Natural killer cell treated with Interleukin-12 subunit alpha and Interleukin-12 subunit beta and Interleukin-15 and Interleukin-18, amount 100 ng/mL, for 72 hours (primary cell): ENCODE results near the gene PARL. TPM values are rescaled to one million over a fixed set of nuclear protein-coding genes. Genes with fewer than 3 reads are reported as not detected.

Experiments used
- ATAC-seq, 2 donors: fragments of 150-1000 bp; cut with Tn5 transposase in 1 of 2; sonication (Bioruptor Pico), chemical (Tn5 transposase) in 1 of 2; 2 replicates each; pipeline ENCODE4 v1.10.0; 2021
- DNase-seq: peaks from one replicate; pipeline ENCODE4 v3.0.0; 2022; ENCODE audit warnings: low spot score
- H3K27ac Mint-ChIP-seq, 2 donors: 1 replicate in 1 of 2; 2 replicates in 1 of 2; pipeline ENCODE4 v1.8.0; 2022; ENCODE audit warnings: mixed read lengths in 2 of 2, mild to moderate bottlenecking in 1 of 2, moderate library complexity in 1 of 2
- H3K27me3 Mint-ChIP-seq, 2 donors: 1 replicate in 1 of 2; 2 replicates in 1 of 2; pipeline ENCODE4 v1.8.0; 2022; ENCODE audit warnings: mixed read lengths in 2 of 2
- H3K36me3 Mint-ChIP-seq: one replicate; pipeline ENCODE4 v1.8.0; 2022; ENCODE audit warnings: mixed read lengths
- H3K4me1 Mint-ChIP-seq, 2 donors: 1 replicate in 1 of 2; 2 replicates in 1 of 2; pipeline ENCODE4 v1.8.0; 2022; ENCODE audit warnings: low read depth in 2 of 2, mixed read lengths in 2 of 2, mild to moderate bottlenecking in 1 of 2
- H3K4me3 Mint-ChIP-seq: one replicate; pipeline ENCODE4 v1.8.0; 2022; ENCODE audit warnings: mixed read lengths
- H3K9me3 Mint-ChIP-seq: 2 replicates; pipeline ENCODE4 v1.8.0; 2022; ENCODE audit warnings: mixed read lengths
- total RNA-seq, 2 donors: library from RNA; stranded (reverse); gene quantifications; one replicate each; pipeline ENCODE4 v1.2.3, GENCODE V29; 2022

The PARL gene, protein sequence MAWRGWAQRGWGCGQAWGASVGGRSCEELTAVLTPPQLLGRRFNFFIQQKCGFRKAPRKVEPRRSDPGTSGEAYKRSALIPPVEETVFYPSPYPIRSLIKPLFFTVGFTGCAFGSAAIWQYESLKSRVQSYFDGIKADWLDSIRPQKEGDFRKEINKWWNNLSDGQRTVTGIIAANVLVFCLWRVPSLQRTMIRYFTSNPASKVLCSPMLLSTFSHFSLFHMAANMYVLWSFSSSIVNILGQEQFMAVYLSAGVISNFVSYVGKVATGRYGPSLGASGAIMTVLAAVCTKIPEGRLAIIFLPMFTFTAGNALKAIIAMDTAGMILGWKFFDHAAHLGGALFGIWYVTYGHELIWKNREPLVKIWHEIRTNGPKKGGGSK
- 10 to 100 TPM; 79.3 to 98.7 TPM for total RNA-seq

DNA sequence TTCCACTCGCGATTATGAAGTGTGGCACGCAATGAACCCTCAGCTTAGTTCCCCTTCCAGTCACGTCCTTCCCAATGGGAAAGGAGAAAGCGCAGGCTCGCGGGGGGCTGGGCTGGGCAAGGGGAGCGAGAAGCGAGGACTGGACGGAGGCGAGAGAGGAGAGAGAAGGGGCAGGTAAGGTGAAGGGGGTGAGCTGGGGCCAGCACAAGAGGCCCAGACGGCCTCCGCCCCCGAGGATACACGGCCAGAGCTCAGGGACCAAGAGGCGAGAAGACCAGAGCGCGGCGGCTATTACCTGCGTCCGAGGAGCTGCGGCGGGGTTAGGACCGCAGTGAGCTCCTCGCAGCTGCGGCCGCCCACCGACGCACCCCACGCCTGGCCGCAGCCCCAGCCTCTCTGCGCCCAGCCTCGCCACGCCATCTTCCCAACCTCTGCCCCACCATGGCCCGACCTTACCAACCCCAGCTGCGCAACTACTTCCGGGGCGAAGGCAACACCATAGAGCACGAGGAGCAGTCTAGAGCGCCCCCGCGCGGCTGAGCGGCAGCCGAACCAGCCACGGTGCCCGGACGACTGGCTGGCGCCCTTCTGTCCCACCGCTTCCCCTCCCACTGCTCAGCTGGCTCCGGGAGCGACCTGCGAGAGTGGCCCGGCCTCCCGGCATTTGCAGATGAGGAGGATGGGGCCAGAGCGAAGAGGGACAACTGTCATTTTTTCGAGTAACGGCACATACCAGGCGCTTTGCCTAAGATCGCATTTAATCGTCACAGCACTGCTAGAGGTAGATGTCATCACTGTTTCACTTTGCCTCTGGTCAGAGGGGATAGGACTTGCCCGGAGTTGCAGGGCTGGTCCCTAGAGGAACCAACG lies at the start of gene PARL:
Gene PARL, minus strand, starts transcription at position 454 of the 870 bp plus-strand sequence. Its CDS starts 34 bp downstream, at position 420.
- Mint-ChIP-seq H3K36me3 (no peaks in the 10 kb centered on the region), H3K4me3 (peak within 1 kb of the TSS; percentile 91), H3K27ac (peak within 1 kb of the TSS; percentile 83 to 90), H3K27me3 (peaks cover 3% of the 10 kb centered on the region in 2 donors), H3K4me1 (peaks cover 23 to 29% of the 10 kb centered on the region in 2 donors), H3K9me3 (no peaks in the 10 kb centered on the region)
- DNase-seq = peak; percentile 96
- peak; percentile 100 for ATAC-seq

DNA sequence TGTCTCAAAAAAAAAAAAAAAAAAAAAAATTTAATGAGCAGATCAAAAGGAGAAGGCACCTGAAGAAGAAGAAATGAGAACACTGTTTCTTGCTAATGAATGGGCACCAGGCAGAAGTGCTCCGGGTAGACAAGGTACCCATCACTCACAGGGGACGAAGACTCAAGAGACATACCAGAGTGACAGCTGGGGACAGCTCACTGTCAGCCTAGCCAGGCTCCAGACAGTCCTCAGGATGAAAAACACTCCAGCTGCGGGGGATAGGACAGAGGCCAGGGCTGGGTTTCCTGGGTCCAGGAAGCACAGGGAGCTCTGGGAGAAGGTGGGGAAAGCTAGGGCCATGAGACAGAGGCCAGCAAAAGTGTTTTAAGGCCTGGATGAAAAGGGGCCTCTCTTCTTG lies 48.5 kb upstream of the PARL start:
- no peaks in the 10 kb centered on the region for H3K27me3 Mint-ChIP-seq
- no peak overlapping the region for H3K4me3 Mint-ChIP-seq
- DNase-seq = no peak
- H3K27ac Mint-ChIP-seq = no peak overlapping the region
- H3K4me1 Mint-ChIP-seq = no peaks in the 10 kb centered on the region
- no peaks in the 10 kb centered on the region for H3K9me3 Mint-ChIP-seq
- H3K36me3 Mint-ChIP-seq = peaks cover 4% of the 10 kb centered on the region
- no peak for ATAC-seq

- ATAC-seq (no peak), DNase-seq (no peak)
- H3K4me1 Mint-ChIP-seq = no peaks in the 10 kb centered on the region
- H3K9me3 Mint-ChIP-seq = no peaks in the 10 kb centered on the region
- no peak overlapping the region for H3K4me3 Mint-ChIP-seq
- no peak overlapping the region for H3K27ac Mint-ChIP-seq
- no peaks in the 10 kb centered on the region for H3K27me3 Mint-ChIP-seq
- peaks cover 4% of the 10 kb centered on the region for H3K36me3 Mint-ChIP-seq
These were observed 47.2 kb upstream of the PARL start for GRCh38 chr3:183931881-183932280.

DNA sequence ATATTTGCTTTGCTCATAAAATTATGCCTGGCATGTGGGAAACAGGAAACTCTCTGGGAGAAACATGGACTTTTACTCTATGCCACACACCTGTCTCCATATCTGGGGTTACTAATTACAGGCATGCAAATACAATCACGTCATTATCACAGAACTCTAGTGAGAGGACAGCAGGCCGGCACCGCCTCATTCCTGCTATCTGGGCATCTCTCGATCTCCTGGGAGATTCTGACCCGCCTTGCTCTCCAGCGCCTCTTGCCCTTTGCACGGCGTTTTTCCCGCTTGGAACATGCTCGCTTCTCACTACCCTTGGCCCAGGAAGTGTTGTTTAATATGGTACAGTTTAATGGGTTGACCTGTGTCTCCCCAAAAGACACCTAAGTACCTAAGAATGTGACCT lies 45.4 kb upstream of the PARL start:
- Mint-ChIP-seq H3K4me3 (no peak overlapping the region), H3K4me1 (no peaks in the 10 kb centered on the region), H3K9me3 (no peaks in the 10 kb centered on the region)

GRCh38 chr3:183927059-183927458 lies 42.4 kb upstream of the PARL start:
- H3K27me3 Mint-ChIP-seq = no peaks in the 10 kb centered on the region
- ATAC-seq = no peak
- peaks cover 10% of the 10 kb centered on the region for H3K36me3 Mint-ChIP-seq

More for the DNA sequence above, 45.4 kb upstream of the PARL start:
- no peaks in the 10 kb centered on the region for H3K27me3 Mint-ChIP-seq
- no peak overlapping the region for H3K27ac Mint-ChIP-seq
- no peak for DNase-seq
- ATAC-seq = no peak
- H3K36me3 Mint-ChIP-seq = peaks cover 4% of the 10 kb centered on the region

GRCh38 chr3:183924956-183925355 lies 40.3 kb upstream of the PARL start:
- no peaks in the 10 kb centered on the region for H3K27me3 Mint-ChIP-seq
- H3K9me3 Mint-ChIP-seq = no peaks in the 10 kb centered on the region
- no peaks in the 10 kb centered on the region for H3K4me1 Mint-ChIP-seq
- no peak for ATAC-seq
- H3K36me3 Mint-ChIP-seq = peaks cover 7% of the 10 kb centered on the region
- no peak overlapping the region for H3K4me3 Mint-ChIP-seq
- DNase-seq = no peak
- H3K27ac Mint-ChIP-seq = no peak overlapping the region

More at GRCh38 chr3:183927059-183927458, 42.4 kb upstream of the PARL start:
- H3K4me1 Mint-ChIP-seq = no peaks in the 10 kb centered on the region
- H3K27ac Mint-ChIP-seq = no peak overlapping the region
- no peaks in the 10 kb centered on the region for H3K9me3 Mint-ChIP-seq
- DNase-seq = no peak
- no peak overlapping the region for H3K4me3 Mint-ChIP-seq

DNA sequence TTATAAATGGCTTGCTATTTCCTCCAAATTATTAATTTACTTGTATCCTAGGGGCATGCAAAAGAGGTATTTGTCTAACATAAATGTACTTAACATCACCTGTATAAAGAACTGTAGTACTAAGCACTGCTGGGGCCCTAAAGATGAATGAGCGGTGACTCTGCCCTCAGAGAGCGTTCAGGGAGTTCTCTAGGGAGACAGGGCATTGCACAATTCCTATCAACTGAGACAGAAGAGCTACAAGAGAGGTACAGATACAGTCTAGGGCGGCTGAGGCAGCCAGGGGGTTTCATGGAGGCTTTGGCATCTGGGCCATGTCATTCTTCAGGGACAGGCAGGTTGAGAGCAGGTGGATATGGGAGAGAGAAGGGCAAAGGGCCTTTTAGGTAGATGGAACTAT lies 39.9 kb upstream of the PARL start:
- H3K4me3 Mint-ChIP-seq = no peak overlapping the region
- H3K4me1 Mint-ChIP-seq = no peaks in the 10 kb centered on the region
- H3K27ac Mint-ChIP-seq = no peak overlapping the region
- H3K9me3 Mint-ChIP-seq = no peaks in the 10 kb centered on the region
- ATAC-seq (no peak), DNase-seq (no peak)
- H3K36me3 Mint-ChIP-seq = peaks cover 7% of the 10 kb centered on the region
- H3K27me3 Mint-ChIP-seq = no peaks in the 10 kb centered on the region

DNA sequence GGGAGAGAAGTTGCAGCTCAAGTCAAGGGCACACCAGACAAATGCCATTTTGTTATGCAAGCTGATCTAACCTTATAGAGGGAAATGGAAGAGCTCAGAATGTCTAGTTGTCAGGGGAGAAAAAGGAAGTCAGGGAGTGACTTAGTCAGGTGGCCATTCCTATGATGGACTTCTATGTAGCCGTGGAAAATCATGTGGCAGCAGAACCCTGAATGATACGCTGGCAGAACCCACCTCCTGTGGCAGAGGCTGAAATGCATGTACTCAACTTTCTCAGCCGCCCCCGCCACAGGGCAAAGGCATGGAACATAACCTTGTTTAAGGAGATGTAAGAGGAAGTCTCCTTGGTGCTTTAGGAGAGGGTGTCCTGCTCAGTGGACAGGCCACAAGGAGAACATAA lies 37.7 kb upstream of the PARL start:
- H3K27ac Mint-ChIP-seq = no peak overlapping the region
- no peaks in the 10 kb centered on the region for H3K27me3 Mint-ChIP-seq
- no peak for ATAC-seq
- H3K36me3 Mint-ChIP-seq = peaks cover 7% of the 10 kb centered on the region
- no peaks in the 10 kb centered on the region for H3K4me1 Mint-ChIP-seq
- DNase-seq = no peak
- no peaks in the 10 kb centered on the region for H3K9me3 Mint-ChIP-seq
- no peak overlapping the region for H3K4me3 Mint-ChIP-seq

- Mint-ChIP-seq H3K4me3 (no peak overlapping the region), H3K27me3 (no peaks in the 10 kb centered on the region), H3K4me1 (no peaks in the 10 kb centered on the region), H3K27ac (no peak overlapping the region), H3K36me3 (peaks cover 7% of the 10 kb centered on the region), H3K9me3 (no peaks in the 10 kb centered on the region)
- ATAC-seq (no peak), DNase-seq (no peak)
These were observed 36.4 kb upstream of the PARL start for GRCh38 chr3:183921096-183921495.

GRCh38 chr3:183920416-183920815 lies 35.7 kb upstream of the PARL start:
- ATAC-seq (no peak), DNase-seq (no peak)
- no peaks in the 10 kb centered on the region for H3K27me3 Mint-ChIP-seq
- no peaks in the 10 kb centered on the region for H3K4me1 Mint-ChIP-seq
- no peaks in the 10 kb centered on the region for H3K9me3 Mint-ChIP-seq
- peaks cover 7% of the 10 kb centered on the region for H3K36me3 Mint-ChIP-seq
- no peak overlapping the region for H3K4me3 Mint-ChIP-seq
- no peak overlapping the region for H3K27ac Mint-ChIP-seq

DNA sequence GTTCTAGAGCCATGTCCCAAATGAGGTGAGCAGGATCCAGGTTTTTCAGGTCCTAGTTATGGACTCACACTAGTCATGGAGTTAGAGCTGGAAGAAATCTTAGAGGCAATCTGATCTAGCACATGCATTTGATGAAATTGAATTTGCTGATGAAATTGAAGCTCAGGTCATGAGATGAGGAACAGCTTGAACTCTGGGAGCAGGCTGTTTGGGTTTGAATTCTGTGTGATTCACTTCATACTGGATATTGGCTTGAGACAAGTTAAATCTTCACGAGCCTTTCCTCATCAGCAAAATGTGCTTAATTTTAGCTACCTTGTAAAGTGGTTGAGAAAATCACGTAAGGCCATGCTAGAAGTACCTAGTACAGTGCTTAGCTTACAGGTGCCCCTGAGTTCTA lies 33.5 kb upstream of the PARL start:
- Mint-ChIP-seq H3K9me3 (no peaks in the 10 kb centered on the region), H3K4me1 (no peaks in the 10 kb centered on the region), H3K27ac (no peak overlapping the region), H3K36me3 (no peaks in the 10 kb centered on the region), H3K27me3 (no peaks in the 10 kb centered on the region), H3K4me3 (no peak overlapping the region)
- ATAC-seq (no peak), DNase-seq (no peak)

DNA sequence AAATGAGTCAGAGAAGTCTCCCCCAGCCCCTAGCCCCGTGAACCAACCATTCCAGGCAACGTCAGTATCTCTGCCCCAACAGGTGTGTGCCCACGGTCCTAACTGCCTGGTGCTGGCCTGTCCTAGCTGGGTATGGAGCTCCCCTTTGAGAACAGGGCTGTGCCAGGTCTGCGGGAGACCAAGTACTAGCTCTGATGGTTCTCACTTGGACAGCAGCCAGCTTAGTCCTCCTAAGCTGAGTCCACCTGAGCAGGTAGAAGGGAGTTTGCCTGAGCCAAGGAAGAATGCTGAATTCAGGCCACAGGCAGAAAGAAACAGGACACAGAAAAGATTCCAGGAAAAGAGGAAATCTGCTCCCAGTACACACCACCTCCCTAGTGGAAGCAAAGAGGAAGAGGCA lies 33.1 kb upstream of the PARL start:
- no peak for ATAC-seq
- Mint-ChIP-seq H3K4me3 (no peak overlapping the region), H3K4me1 (no peaks in the 10 kb centered on the region), H3K9me3 (no peaks in the 10 kb centered on the region), H3K36me3 (no peaks in the 10 kb centered on the region), H3K27ac (no peak overlapping the region), H3K27me3 (no peaks in the 10 kb centered on the region)
- no peak for DNase-seq

DNA sequence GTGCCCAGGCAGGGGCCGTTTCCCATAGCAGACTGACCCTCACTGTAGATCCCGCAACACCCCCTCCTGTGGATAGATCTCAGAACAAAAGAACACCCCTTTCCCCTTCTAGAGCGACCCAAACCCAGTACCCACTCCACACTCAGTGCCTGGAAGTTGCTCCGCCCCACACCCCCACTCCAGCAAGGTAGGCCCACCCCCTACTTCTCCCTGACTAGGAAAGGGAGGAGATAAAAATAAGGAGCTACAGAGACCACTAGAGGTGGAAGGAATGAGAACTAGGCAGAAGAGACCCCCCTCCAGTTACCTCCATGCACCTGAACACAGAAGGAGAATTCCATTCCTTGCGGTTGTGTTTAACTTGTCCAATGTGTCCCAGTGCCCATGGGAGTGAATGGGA lies 30.2 kb upstream of the PARL start:
- DNase-seq (no peak), ATAC-seq (no peak)
- H3K27me3 Mint-ChIP-seq = peaks cover 4 to 8% of the 10 kb centered on the region in 2 donors
- no peaks in the 10 kb centered on the region for H3K4me1 Mint-ChIP-seq
- H3K36me3 Mint-ChIP-seq = no peaks in the 10 kb centered on the region
- H3K27ac Mint-ChIP-seq = no peak overlapping the region
- no peaks in the 10 kb centered on the region for H3K9me3 Mint-ChIP-seq
- no peak overlapping the region for H3K4me3 Mint-ChIP-seq

DNA sequence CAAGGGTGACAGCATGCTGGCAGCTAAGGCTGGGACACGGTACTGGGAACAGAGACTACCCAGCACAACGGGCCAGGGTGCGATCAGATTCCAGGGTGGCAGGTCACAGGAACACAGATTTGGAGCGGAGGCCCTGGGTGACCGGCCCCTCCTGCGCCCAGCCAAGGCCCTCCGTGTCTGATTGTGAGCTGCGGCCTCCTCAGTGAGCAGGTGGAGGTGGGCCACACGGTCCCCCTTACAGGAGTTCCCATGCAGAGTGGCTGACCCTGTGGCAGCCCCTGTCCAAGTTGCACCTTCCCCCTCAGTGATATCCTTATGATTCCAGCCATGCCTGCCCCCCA lies 28.9 kb upstream of the PARL start:
- Mint-ChIP-seq H3K4me3 (no peak overlapping the region), H3K4me1 (no peaks in the 10 kb centered on the region), H3K9me3 (no peaks in the 10 kb centered on the region), H3K27me3 (peaks cover 4 to 8% of the 10 kb centered on the region in 2 donors), H3K27ac (no peak overlapping the region), H3K36me3 (no peaks in the 10 kb centered on the region)
- DNase-seq = no peak
- no peak for ATAC-seq
